Bronchial epithelial cell (primary cell): ENCODE results near the gene BCLAF1. TPM values are rescaled to one million over a fixed set of nuclear protein-coding genes. Genes with fewer than 3 reads are reported as not detected.
"Not testable (repeated sequence)": the region's sequence is repeated elsewhere in the genome, so short reads cannot be mapped to it uniquely, and the experiment has no call there.

Experiments used
- DNase-seq: peaks from one replicate; pipeline ENCODE4 v3.0.0-alpha.2; 2010; ENCODE audit warnings: low read depth
- FAIRE-seq: peaks from 2 replicates; lab custom pipeline; 2011; peaks lifted over from hg19 to GRCh38; lab: Jason Lieb, UNC
- H3K27me3 ChIP-seq: 2 replicates; pipeline ENCODE4 v1.5.1; 2011; ENCODE audit warnings: low read length; ENCODE audit not compliant: control insufficient read depth, insufficient read depth
- H3K36me3 ChIP-seq: 2 replicates; pipeline ENCODE4 v1.5.1; 2011; ENCODE audit warnings: low read length; ENCODE audit not compliant: control insufficient read depth, insufficient read depth
- H3K4me3 ChIP-seq: 2 replicates; pipeline ENCODE4 v1.5.1; 2011; ENCODE audit warnings: mild to moderate bottlenecking, low read depth, low read length, control low read depth
- CTCF ChIP-seq: IDR thresholded peaks from 2 replicates; pipeline ENCODE4 v1.5.1; 2011; ENCODE audit warnings: mild to moderate bottlenecking, moderate library complexity, low read length, control low read depth, inconsistent platforms; ENCODE audit not compliant: insufficient read depth, severe bottlenecking
- total RNA-seq: library from RNA; depleted of rRNA; stranded (reverse); fragments of >200 nt; gene quantifications from 2 replicates; pipeline ENCODE4 v1.2.1, GENCODE V29; 2014

BCLAF1 gene
- total RNA-seq, 1 donor from 2014 or later: 50.3 TPM

- no peaks in the 10 kb centered on the region for H3K27me3 ChIP-seq
- no peak for TF ChIP-seq CTCF
- H3K36me3 ChIP-seq: no peaks in the 10 kb centered on the region
- DNase-seq (no peak), FAIRE-seq (no peak)
- no peak overlapping the region for H3K4me3 ChIP-seq
These were observed 62.8 kb downstream of the BCLAF1 start for GRCh38 chr6:136226674-136227377.

- no peak for FAIRE-seq
- DNase-seq: peak; percentile 21
- Histone ChIP-seq H3K27me3 (no peaks in the 10 kb centered on the region), H3K36me3 (no peaks in the 10 kb centered on the region), H3K4me3 (no peak overlapping the region)
- TF ChIP-seq CTCF: peak; percentile 95
These were observed 63.5 kb downstream of the BCLAF1 start for GRCh38 chr6:136226027-136226673.

- no peak for TF ChIP-seq CTCF
- Histone ChIP-seq H3K36me3 (no peaks in the 10 kb centered on the region), H3K4me3 (no peak overlapping the region), H3K27me3 (no peaks in the 10 kb centered on the region)
- peak; percentile 31 for DNase-seq
- FAIRE-seq: no peak
These were observed 64.2 kb downstream of the BCLAF1 start for GRCh38 chr6:136225496-136225895.

GRCh38 chr6:136224974-136225373 is 64.7 kb downstream of the BCLAF1 start:
- H3K27me3 ChIP-seq, FAIRE-seq, H3K4me3 ChIP-seq, H3K36me3 ChIP-seq, DNase-seq: not testable (repeated sequence)

GRCh38 chr6:136216503-136217401 is 72.9 kb downstream of the BCLAF1 start:
- FAIRE-seq (no peak), DNase-seq (no peak)
- no peak for TF ChIP-seq CTCF
- Histone ChIP-seq H3K4me3 (no peak overlapping the region), H3K36me3 (no peaks in the 10 kb centered on the region), H3K27me3 (no peaks in the 10 kb centered on the region)

- H3K36me3 ChIP-seq: no peaks in the 10 kb centered on the region
- no peaks in the 10 kb centered on the region for H3K27me3 ChIP-seq
- FAIRE-seq (no peak), DNase-seq (no peak)
- TF ChIP-seq CTCF: no peak
- no peak overlapping the region for H3K4me3 ChIP-seq
These were observed 75.8 kb downstream of the BCLAF1 start for GRCh38 chr6:136213853-136214252.
